HepG2 (cell line): ENCODE data around the gene SP1. TPM values are rescaled to one million over a fixed set of nuclear protein-coding genes. Genes with fewer than 3 reads are reported as not detected.

Experiments used
- ATAC-seq: fragments of 200-7000 bp; cut with Tn5 transposase; 3 replicates; pipeline ENCODE4 v1.9.1; 2020; ENCODE audit warnings: mild to moderate bottlenecking, moderate library complexity
- BruUV-seq: library from RNA; stranded (reverse); fragments of 400-500 nt; replicated peaks from 2 replicates; lab custom pipeline; 2021; lab: Mats Ljungman, UMichigan
- CTCF ChIA-PET: fragments of 300-600 bp; formaldehyde crosslinking; extraction: SDS; loops from one replicate; lab custom pipeline; 2021; ENCODE audit warnings: low total read pairs, inconsistent platforms, low intra/inter-chr PET ratio; lab: Yijun Ruan, JAX
- POLR2A ChIA-PET: fragments of 350-600 bp; sonication (Branson Sonifier 250); formaldehyde crosslinking; loops from one replicate; lab custom pipeline; 2020; ENCODE audit warnings: antibody characterized with exemption, inconsistent platforms; lab: Yijun Ruan, JAX
- DNase-seq: peaks from one replicate; pipeline ENCODE4 v3.0.0-alpha.2; 2015; ENCODE audit warnings: low spot score
- FAIRE-seq: peaks from 3 replicates; lab custom pipeline; 2011; peaks lifted over from hg19 to GRCh38; lab: Jason Lieb, UNC
- H2AFZ ChIP-seq: one replicate; pipeline ENCODE4 v1.6.1; 2011; ENCODE audit warnings: low read length, inconsistent platforms
- H3K27ac ChIP-seq: fragments of 300-600 bp; 3 replicates; pipeline ENCODE4 v1.8.0; 2011; ENCODE audit warnings: mixed run types, mild to moderate bottlenecking, mixed read lengths, low read length, inconsistent platforms; ENCODE audit not compliant: insufficient read depth; ENCODE audit errors: extremely low read length
- H3K27me3 ChIP-seq, 2 experiments: fragments of 200-600 bp in 1 of 2; 2 replicates in 1 of 2; 3 replicates in 1 of 2; pipeline versions ENCODE4 v1.6.0 to v1.8.0; 2011; ENCODE audit warnings: low read length in 2 of 2, mild to moderate bottlenecking in 2 of 2, moderate library complexity in 2 of 2, inconsistent platforms in 1 of 2; ENCODE audit not compliant: insufficient read depth in 2 of 2, control insufficient read depth in 1 of 2
- H3K36me3 ChIP-seq, 2 experiments: fragments of 200-600 bp in 1 of 2; replicated peaks in 1 of 2; 2 replicates in 1 of 2; 3 replicates in 1 of 2; pipeline versions ENCODE4 v1.5.1 to v1.8.0; 2011; ENCODE audit warnings: low read length in 2 of 2, inconsistent platforms in 1 of 2; ENCODE audit not compliant: insufficient read depth in 2 of 2, control insufficient read depth in 1 of 2
- H3K4me1 ChIP-seq: 2 replicates; pipeline ENCODE4 v1.5.1; 2012; ENCODE audit warnings: low read length, inconsistent platforms; ENCODE audit not compliant: insufficient read depth
- H3K4me2 ChIP-seq: 2 replicates; pipeline ENCODE4 v1.6.0; 2011; ENCODE audit warnings: low read depth, low read length, inconsistent platforms
- H3K4me3 ChIP-seq, 3 experiments: fragments of 200-600 bp in 1 of 3; sonication (generic), shearing (Covaris generic) in 1 of 3; replicated peaks in 1 of 3; 2 replicates each; pipeline ENCODE4 v1.5.1; 2011 to 2016; ENCODE audit warnings: low read length in 3 of 3, inconsistent platforms in 2 of 3, low read depth in 2 of 3, mild to moderate bottlenecking in 2 of 3, control low read depth in 1 of 3, mixed read lengths in 1 of 3; ENCODE audit not compliant: insufficient read depth in 1 of 3
- H3K79me2 ChIP-seq: one replicate; pipeline ENCODE4 v1.6.1; 2011; ENCODE audit warnings: low read length, inconsistent platforms; ENCODE audit not compliant: insufficient read depth
- H3K9ac ChIP-seq: 2 replicates; pipeline ENCODE4 v1.6.0; 2011; ENCODE audit warnings: mild to moderate bottlenecking, low read depth, low read length, inconsistent platforms; ENCODE audit not compliant: insufficient read depth
- H3K9me3 ChIP-seq: 2 replicates; pipeline ENCODE4 v1.5.1; 2012; ENCODE audit warnings: mild to moderate bottlenecking, low read length
- H4K20me1 ChIP-seq: 2 replicates; pipeline ENCODE4 v1.6.0; 2011; ENCODE audit warnings: inconsistent platforms, mild to moderate bottlenecking, low read length, moderate library complexity; ENCODE audit not compliant: insufficient read depth
- GTF2F1 ChIP-seq: fragments of 150-350 bp; IDR thresholded peaks from 2 replicates; pipeline ENCODE4 v1.6.1; 2014; ENCODE audit warnings: low read length
- KDM4B ChIP-seq: sonication (generic); formaldehyde crosslinking; IDR thresholded peaks from 2 replicates; pipeline ENCODE4 v1.4.0; 2020; ENCODE audit warnings: missing genetic modification reagents
- KDM5B ChIP-seq: sonication (generic); formaldehyde crosslinking; IDR thresholded peaks from 2 replicates; pipeline ENCODE4 v1.4.0; 2020; ENCODE audit warnings: missing genetic modification reagents, mild to moderate bottlenecking, borderline replicate concordance
- NAIF1 ChIP-seq: sonication (generic); formaldehyde crosslinking; IDR thresholded peaks from 2 replicates; pipeline ENCODE4 v1.5.0; 2020; ENCODE audit warnings: mild to moderate bottlenecking, missing genetic modification reagents, borderline replicate concordance
- ZBTB21 ChIP-seq: sonication (generic); formaldehyde crosslinking; IDR thresholded peaks from 2 replicates; pipeline ENCODE4 v1.4.0; 2020; ENCODE audit warnings: missing genetic modification reagents
- ZFP36L1 ChIP-seq: sonication (generic); formaldehyde crosslinking; IDR thresholded peaks from 2 replicates; pipeline ENCODE4 v1.8.0; 2022; ENCODE audit warnings: mild to moderate bottlenecking, missing genetic modification reagents, moderate library complexity
- ZHX2 ChIP-seq, 2 experiments: sonication (generic) in 1 of 2; formaldehyde crosslinking in 1 of 2; IDR thresholded peaks; 2 replicates each; pipeline versions ENCODE4 v1.6.1 to v1.9.0; 2014 to 2022; ENCODE audit warnings: antibody characterized with exemption in 1 of 2, borderline replicate concordance in 1 of 2, inconsistent platforms in 1 of 2, low read depth in 1 of 2, missing genetic modification reagents in 1 of 2
- ZNF546 ChIP-seq: sonication (generic); formaldehyde crosslinking; conservative IDR thresholded peaks from 2 replicates; pipeline ENCODE4 v1.8.1; 2023; ENCODE audit warnings: mild to moderate bottlenecking, missing genetic modification reagents
- ZSCAN30 ChIP-seq: sonication (generic); formaldehyde crosslinking; IDR thresholded peaks from 2 replicates; pipeline ENCODE4 v1.5.0; 2020; ENCODE audit warnings: mild to moderate bottlenecking, missing genetic modification reagents
- ZZZ3 ChIP-seq: sonication (generic); formaldehyde crosslinking; IDR thresholded peaks from 2 replicates; pipeline ENCODE4 v1.4.0; 2020; ENCODE audit warnings: missing genetic modification reagents, mild to moderate bottlenecking, borderline replicate concordance
- WGBS: methylation state at CpG from one replicate; pipeline ENCODE4 v1.1.6; 2017; ENCODE audit warnings: low lambda C conversion rate; 5-methylcytosine and 5-hydroxymethylcytosine counted together
- in situ Hi-C: cut with HindIII; loops from 2 replicates; pipeline ENCODE4 v1.10.0; 2017; ENCODE audit warnings: low pct_unique_long_range_greater_than_20kb; ENCODE audit not compliant: extremely low pct_ligation_motif_present
- intact Hi-C: fragments of 100-400 bp; cut with micrococcal nuclease; formaldehyde crosslinking; loops from one replicate; pipeline ENCODE4 v1.10.0; 2022; ENCODE audit not compliant: unreplicated experiment
- polyA plus RNA-seq, 8 experiments: library from polyadenylated mRNA; depleted of rRNA in 3 of 8; stranded (reverse) in 7 of 8; unstranded in 1 of 8; fragments of >200 nt; fragmentation: Illumina TruSeq in 4 of 8; extraction: Trizol in 4 of 8; gene quantifications; 2 replicates each; pipeline versions ENCODE4 v1.2.1 to v1.2.3, GENCODE V29; 2011 to 2016; ENCODE audit warnings: low read depth in 4 of 8, missing spikeins in 1 of 8, mixed read lengths in 1 of 8; ENCODE audit not compliant: insufficient read depth in 1 of 8
- total RNA-seq, 5 experiments: library from RNA; depleted of rRNA; stranded (reverse); fragments of >200 nt; fragmentation: Illumina TruSeq; extraction: Trizol; gene quantifications; 2 replicates each; pipeline ENCODE4 v1.2.3, GENCODE V29; 2016; ENCODE audit warnings: low read depth in 1 of 5
- TF ChIP-seq, protein P1 (sequence below): sonication (generic); formaldehyde crosslinking; IDR thresholded peaks from 2 replicates; pipeline ENCODE4; 2020; ENCODE audit warnings: missing genetic modification reagents, mild to moderate bottlenecking, borderline replicate concordance

The SP1 gene
- total and polyA plus RNA-seq, 2 of the 13 experiments (the other 11 are each of a cell fraction or from before 2014, with no cell fraction given) = 26.5 to 27.5 TPM

- TF ChIP-seq ZHX2 (IDR thresholded peaks at IDR 0.05; ENCODE audit: low read depth) = no peak
- TF ChIP-seq ZHX2 (CRISPR knock-in tag; IDR thresholded peaks at IDR 0.05; ENCODE audit: borderline replicate concordance) = no peak
Measured at GRCh38 chr12:53380104-53380793, at the start of gene SP1 (continued).

DNA sequence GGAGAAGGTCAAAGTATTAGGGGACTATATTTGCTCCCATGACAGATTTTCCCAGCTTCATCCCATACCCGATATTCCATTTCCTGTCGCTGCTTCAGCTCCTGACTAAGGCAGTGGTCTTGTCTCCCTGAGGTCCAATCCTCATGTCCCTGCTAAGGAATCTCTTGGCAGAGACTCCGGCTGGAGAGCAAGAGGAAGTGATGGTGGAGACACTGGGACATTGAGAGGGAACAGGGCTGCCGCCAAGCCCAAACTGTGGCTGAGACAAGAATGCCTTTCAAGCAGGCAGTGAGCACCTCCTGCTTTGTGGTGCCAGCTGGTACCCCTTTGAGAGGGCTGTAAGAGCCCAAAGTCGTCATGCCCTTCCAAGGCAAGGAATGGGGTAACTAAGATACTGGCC lies 49.3 kb upstream of the SP1 start:
- Histone ChIP-seq H3K4me1 (peaks cover 16% of the 10 kb centered on the region), H3K4me3 (no peak overlapping the region), H3K9me3 (no peaks in the 10 kb centered on the region), H4K20me1 (no peaks in the 10 kb centered on the region), H3K27me3 (peaks cover 11 to 50% of the 10 kb centered on the region in 2 experiments; a peak in 4 of 5 replicates), H3K4me2 (no peak overlapping the region), H3K36me3 (no peaks in the 10 kb centered on the region), H2AFZ (no peak overlapping the region), H3K9ac (no peak overlapping the region), H3K27ac (no peak overlapping the region), H3K79me2 (no peaks in the 10 kb centered on the region)
- in situ Hi-C loops (no loop called here), intact Hi-C loops (no loop called here)
- WGBS = 72% methylated on average over 3 of the region's 5 CpGs
- no peak for DNase-seq
- ChIA-PET CTCF (no interaction called here), POLR2A (interaction anchor here (1.1 to 1.3 kb wide), 2 partner anchors 10 to 171 kb away, joined by 3 to 7 read pairs; partner anchors contain the start of gene TARBP2)
- TF ChIP-seq ZNF546 (CRISPR knock-in tag) (no peak), ZZZ3 (no peak), NAIF1 (CRISPR knock-in tag) (no peak), ZBTB21 (CRISPR knock-in tag) (no peak), ZFP36L1 (CRISPR knock-in tag) (no peak), KDM4B (CRISPR knock-in tag) (no peak), ZSCAN30 (no peak), KDM5B (CRISPR knock-in tag) (no peak), GTF2F1 (no peak)
- TF ChIP-seq, protein P1, sequence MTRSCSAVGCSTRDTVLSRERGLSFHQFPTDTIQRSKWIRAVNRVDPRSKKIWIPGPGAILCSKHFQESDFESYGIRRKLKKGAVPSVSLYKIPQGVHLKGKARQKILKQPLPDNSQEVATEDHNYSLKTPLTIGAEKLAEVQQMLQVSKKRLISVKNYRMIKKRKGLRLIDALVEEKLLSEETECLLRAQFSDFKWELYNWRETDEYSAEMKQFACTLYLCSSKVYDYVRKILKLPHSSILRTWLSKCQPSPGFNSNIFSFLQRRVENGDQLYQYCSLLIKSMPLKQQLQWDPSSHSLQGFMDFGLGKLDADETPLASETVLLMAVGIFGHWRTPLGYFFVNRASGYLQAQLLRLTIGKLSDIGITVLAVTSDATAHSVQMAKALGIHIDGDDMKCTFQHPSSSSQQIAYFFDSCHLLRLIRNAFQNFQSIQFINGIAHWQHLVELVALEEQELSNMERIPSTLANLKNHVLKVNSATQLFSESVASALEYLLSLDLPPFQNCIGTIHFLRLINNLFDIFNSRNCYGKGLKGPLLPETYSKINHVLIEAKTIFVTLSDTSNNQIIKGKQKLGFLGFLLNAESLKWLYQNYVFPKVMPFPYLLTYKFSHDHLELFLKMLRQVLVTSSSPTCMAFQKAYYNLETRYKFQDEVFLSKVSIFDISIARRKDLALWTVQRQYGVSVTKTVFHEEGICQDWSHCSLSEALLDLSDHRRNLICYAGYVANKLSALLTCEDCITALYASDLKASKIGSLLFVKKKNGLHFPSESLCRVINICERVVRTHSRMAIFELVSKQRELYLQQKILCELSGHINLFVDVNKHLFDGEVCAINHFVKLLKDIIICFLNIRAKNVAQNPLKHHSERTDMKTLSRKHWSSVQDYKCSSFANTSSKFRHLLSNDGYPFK (CRISPR knock-in tag) = no peak
- FAIRE-seq = no peak
- no peak for ATAC-seq
- BruUV-seq = no TSS peak
